ENCODE results near the gene GTPBP1.
A peak's percentile ranks its signal among the peaks of the same experiment; 100 is the strongest.

GRCh38 chr22:38706101-38706900, 557 bp downstream of the GTPBP1 start:
- no peak for TF ChIP-seq CTCF (IDR thresholded peaks at IDR 0.05)
- TF ChIP-seq POLR2A (IDR thresholded peaks at IDR 0.05) = no peak
- peak in 1 of 2 donors; percentile 18 for TF ChIP-seq EP300 (IDR thresholded peaks at IDR 0.05)
